B cell (primary cell): Measurements from ENCODE around the gene AP1M1.

Experiments
- EZH2 ChIP-seq: IDR thresholded peaks from 2 replicates; pipeline ENCODE4 v1.6.1; 2012; ENCODE audit warnings: borderline replicate concordance, low read depth, mild to moderate bottlenecking, moderate library complexity, low read length; ENCODE audit not compliant: insufficient read depth, poor library complexity, severe bottlenecking
- TF ChIP-seq, protein P1 (sequence below): fragments of 200-600 bp; IDR thresholded peaks from one replicate; pipeline ENCODE4 v1.8.0; 2022; ENCODE audit warnings: antibody characterized with exemption, mild to moderate bottlenecking

GRCh38 chr19:16154557-16154956, 43.2 kb upstream of the AP1M1 start:
- TF ChIP-seq, protein P1, sequence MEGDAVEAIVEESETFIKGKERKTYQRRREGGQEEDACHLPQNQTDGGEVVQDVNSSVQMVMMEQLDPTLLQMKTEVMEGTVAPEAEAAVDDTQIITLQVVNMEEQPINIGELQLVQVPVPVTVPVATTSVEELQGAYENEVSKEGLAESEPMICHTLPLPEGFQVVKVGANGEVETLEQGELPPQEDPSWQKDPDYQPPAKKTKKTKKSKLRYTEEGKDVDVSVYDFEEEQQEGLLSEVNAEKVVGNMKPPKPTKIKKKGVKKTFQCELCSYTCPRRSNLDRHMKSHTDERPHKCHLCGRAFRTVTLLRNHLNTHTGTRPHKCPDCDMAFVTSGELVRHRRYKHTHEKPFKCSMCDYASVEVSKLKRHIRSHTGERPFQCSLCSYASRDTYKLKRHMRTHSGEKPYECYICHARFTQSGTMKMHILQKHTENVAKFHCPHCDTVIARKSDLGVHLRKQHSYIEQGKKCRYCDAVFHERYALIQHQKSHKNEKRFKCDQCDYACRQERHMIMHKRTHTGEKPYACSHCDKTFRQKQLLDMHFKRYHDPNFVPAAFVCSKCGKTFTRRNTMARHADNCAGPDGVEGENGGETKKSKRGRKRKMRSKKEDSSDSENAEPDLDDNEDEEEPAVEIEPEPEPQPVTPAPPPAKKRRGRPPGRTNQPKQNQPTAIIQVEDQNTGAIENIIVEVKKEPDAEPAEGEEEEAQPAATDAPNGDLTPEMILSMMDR: no peak
- no peak for TF ChIP-seq EZH2
